ENCODE measurements around the gene TMEM38B.

The TMEM38B gene, protein sequence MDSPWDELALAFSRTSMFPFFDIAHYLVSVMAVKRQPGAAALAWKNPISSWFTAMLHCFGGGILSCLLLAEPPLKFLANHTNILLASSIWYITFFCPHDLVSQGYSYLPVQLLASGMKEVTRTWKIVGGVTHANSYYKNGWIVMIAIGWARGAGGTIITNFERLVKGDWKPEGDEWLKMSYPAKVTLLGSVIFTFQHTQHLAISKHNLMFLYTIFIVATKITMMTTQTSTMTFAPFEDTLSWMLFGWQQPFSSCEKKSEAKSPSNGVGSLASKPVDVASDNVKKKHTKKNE

DNA sequence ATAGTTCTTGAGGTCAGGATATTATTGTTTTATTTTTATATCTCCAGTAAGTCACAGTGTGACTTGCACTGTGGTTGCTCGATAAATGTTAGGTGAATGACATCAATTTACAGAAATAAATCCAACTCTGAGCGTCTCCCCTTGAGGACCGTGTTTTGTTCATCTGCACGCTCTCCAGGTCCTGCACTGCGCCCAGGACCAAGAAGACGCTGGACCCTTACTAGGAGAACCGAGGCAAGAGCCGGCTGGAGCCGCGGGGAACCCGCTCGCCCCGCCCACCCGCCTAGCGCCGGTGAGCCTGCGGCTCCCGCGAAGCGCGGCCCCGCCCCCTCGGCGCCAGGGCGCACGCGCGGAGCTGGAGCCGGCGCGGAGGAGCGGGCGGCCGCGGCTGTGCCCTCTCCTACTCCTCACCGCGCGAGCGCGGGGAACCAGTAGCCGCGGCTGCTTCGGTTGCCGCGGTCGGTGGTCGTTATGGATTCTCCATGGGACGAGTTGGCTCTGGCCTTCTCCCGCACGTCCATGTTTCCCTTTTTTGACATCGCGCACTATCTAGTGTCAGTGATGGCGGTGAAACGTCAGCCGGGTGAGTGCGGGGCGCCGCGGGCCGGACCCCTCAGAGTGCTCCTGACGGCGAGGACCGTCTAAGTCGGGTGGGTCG lies at the start of gene TMEM38B:
Gene TMEM38B, plus strand, starts transcription at position 352 of the 658 bp plus-strand sequence. Its CDS starts 120 bp downstream, at position 472.
- peak; percentile 67 for DNase-seq

- DNase-seq, result no peak
Observed at GRCh38 chr9:105646879-105647594, 47.3 kb upstream of the TMEM38B start.

- no peak for DNase-seq
Observed at GRCh38 chr9:105647595-105648349, 46.6 kb upstream of the TMEM38B start.

DNA sequence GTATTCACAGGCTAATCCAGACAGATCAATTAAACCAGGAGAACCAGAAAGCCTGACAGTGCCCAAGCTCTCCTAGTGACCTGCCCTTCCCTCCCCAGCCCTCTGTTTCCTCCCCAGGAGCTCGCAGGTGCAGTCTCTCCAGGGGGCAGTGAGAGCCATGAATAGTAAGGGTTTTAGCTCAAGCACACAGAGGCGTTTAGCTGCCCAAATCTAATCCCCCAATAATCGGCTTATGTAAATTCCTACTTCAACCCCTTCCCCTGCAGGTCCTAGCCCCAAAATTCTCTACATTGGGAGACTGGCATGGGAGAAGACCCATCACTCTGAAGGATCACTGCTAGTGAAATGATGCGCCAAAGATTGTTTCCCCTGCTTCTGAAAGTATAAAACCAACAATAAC lies 42.5 kb upstream of the TMEM38B start:
- DNase-seq, result no peak

DNA sequence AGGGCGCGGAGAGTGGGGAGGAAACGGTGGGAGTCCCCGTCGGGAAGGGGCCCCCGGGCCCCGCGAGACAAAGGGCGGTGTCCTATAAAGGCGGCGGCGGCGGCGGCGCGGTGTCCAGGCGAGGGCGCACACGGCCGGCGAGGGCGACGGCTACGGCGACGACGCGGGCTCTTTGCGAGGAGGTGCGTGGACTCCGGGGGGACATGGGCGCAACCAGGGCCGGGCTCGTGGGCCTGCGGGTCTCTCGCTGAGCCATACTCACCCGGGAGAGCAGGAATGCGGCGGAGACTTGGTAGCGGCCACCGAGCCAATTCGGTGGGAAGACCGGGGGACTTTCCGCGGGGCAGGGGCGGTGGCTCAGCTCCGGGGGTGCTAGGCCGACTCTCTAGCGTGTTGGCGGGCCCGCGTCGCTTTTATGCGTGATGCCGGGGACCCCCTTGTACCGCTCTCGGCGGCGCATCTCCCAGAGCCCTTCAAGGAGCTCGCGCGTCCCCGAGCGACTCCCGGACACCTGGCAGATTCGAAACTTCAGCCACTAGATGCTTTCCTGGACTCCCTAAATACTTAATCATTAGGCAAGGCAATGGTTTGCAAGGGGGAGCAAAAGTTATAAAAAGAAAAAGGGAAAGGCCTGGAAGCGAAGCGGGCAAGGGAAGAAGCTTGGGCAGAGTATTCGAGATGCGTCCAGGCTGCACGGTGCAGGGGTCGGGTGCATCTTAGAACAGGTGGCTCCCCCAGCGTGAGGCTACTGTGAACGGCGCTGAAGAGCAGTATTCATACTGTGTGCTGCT lies 38.0 kb upstream of the TMEM38B start:
- DNase-seq, result peak; percentile 29

- no peak for DNase-seq
Observed at GRCh38 chr9:105658351-105658750, 36.0 kb upstream of the TMEM38B start.

DNA sequence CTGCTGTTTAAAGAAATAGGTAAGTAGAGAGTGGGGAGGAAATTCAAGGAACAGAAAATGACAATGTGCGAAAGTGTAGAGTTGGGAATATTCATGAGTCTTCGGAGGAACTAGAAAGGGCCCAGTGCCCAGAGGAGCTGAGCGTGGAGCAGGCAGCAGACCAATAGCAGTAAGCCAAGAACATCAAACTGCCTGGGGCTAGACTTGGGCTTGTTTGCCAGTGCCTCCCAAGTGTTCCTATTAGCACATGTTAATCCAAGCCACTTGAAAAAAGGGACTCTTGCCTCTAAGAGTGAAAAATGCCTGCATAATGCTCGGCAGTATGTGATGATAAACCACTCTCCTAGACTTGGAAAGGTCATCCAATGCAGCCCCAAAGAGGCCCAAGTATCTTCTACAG lies 33.3 kb upstream of the TMEM38B start:
- no peak for DNase-seq

GRCh38 chr9:105662184-105663104 lies 31.9 kb upstream of the TMEM38B start, which contains the start of gene TAL2:
TSS of gene TAL2 (plus strand) at chr9:105662457. CDS start at chr9:105662497, 40 bp downstream.
- no peak for DNase-seq

DNA sequence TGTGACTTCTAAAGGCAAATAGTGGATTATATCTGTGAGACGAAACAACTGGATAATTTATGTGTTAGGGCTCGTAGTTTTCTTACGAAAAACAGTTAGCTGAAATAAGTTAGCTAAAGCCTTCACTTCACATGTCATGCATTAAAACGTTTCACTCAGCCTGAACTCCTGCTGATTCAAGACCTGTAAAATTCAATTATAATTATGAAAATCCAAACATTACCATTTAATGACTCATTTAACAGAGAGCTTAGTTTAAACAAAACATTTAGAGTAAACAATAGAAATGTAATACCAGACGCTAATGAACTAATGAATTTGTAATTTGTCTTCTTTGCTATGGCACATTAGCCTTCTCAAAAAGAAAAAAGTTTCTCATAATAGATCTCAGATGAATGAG lies 30.4 kb upstream of the TMEM38B start:
- no peak for DNase-seq

GRCh38 chr9:105667867-105668266 lies 26.5 kb upstream of the TMEM38B start:
- no peak for DNase-seq

DNA sequence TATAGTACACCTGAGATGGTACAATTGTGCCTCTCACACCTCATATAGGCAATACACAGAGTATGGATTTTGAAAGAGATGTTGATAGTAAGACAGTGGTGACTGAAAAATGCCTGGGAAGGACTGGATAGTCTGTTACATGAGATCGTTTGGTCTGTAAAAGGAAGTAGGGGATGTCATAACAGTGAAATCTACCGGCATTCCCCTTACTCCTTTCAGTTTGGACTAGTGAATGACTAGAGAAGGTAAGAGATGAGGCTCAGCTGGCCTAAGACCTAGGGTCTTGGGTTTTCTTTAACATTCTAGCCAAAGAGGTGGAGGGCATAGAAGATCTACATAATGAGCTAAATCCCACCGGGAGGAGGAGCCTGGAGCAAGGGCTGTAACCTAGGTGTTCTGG lies 24.0 kb upstream of the TMEM38B start:
- no peak for DNase-seq

DNA sequence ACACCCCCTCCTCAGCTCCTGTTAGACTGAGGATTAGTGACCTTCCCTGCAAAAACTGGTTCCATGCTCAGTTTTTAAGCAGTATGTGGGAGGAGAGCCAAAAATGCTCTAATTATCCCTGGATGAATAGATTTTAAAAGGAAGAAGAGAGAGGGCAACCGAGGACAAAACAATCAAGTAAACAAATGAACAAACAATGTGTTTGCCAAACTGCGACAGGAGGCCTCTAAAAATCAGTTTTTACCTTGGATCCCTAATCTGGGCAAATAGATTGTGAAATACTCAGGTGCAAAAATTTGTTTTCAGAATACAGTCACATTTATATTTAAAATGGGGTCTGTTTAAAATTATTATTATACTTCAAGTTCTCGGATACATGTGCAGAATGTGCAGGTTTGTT lies 23.6 kb upstream of the TMEM38B start:
- no peak for DNase-seq

- no peak for DNase-seq
Observed at GRCh38 chr9:105672711-105673234, 21.6 kb upstream of the TMEM38B start.

DNA sequence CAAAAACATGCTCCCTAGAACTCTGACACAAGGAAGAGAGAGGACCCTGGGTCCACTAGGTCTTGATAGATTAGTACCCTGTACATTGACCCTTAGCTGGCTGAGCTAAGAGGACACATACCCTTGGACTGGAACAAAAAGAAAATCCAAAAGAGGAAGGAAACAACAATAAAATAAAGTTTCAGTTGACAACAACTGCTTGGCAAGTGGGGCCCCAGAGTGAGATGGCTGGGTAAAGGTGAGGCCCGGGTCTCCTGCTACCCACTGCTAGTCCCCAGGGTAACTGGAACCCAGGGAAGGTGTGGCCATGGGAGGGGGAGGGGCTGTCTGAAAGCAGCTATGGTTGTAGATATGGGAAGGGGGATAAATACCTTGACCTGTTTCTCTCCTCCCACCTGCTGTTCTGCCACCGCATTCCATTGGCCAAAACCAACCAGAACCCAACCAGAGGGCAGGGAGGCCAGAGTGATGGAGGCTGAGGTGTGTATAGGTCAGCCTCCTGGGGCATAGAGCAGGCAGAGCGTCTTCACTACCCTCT lies 20.4 kb upstream of the TMEM38B start:
- DNase-seq, result no peak

DNA sequence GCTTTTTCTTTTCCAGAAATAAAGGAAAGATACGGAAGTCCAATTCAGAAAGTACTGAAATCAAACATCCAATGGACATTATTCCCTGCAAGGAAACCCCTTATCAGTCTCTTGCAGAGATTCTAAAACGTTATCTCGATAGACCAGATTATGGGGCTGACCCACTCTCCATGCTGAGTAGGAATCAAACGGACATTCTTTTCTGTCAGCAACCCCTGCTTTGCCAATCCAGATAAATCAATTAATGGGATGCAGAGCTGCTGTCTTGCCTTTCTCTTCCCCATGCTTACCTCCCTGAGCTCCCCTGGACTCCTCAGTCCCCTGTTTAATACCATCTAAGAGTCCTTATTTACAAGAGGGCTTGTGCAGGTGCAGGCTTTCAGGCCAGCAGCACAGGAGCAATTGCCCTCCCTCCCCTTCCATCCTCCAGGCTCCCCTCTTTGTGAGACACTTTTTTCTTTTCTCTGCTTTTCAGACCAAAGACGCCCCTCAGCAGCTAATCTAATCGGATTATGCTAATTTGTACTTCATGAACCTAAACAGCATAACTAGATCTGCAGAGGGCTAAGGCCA lies 17.9 kb upstream of the TMEM38B start:
- no peak for DNase-seq

GRCh38 chr9:105678163-105678562 lies 16.2 kb upstream of the TMEM38B start:
- DNase-seq, result no peak

GRCh38 chr9:105678781-105679180 lies 15.6 kb upstream of the TMEM38B start:
- DNase-seq, result no peak

- no peak for DNase-seq
Observed at GRCh38 chr9:105679257-105680022, 14.9 kb upstream of the TMEM38B start.

- DNase-seq, result no peak
Observed at GRCh38 chr9:105681313-105681712, 13.0 kb upstream of the TMEM38B start.

Measured in NCI-H510A (cell line).